OCI-LY1 (cell line): ENCODE data around the gene FRMD5.

Experiments
- H2AFZ ChIP-seq: fragments of 200-600 bp; sonication (generic), shearing (Covaris generic); 2 replicates; pipeline ENCODE4 v1.6.0; 2014; ENCODE audit warnings: antibody characterized with exemption, mild to moderate bottlenecking, low read length
- H3F3A ChIP-seq: fragments of 200-600 bp; sonication (generic), shearing (Covaris generic); 2 replicates; pipeline ENCODE4 v1.6.0; 2014; ENCODE audit warnings: mild to moderate bottlenecking, antibody characterized with exemption, low read length, moderate library complexity; ENCODE audit not compliant: insufficient read depth
- H3K27ac ChIP-seq: fragments of 200-600 bp; sonication (generic); 2 replicates; pipeline ENCODE4 v1.5.1; 2014; ENCODE audit warnings: low read length, mixed run types, mild to moderate bottlenecking, low read depth; ENCODE audit not compliant: poor library complexity, severe bottlenecking
- H3K27me3 ChIP-seq: fragments of 200-600 bp; sonication (generic); 2 replicates; pipeline ENCODE4 v1.6.0; 2014; ENCODE audit warnings: antibody characterized with exemption, mild to moderate bottlenecking, low read length, moderate library complexity; ENCODE audit not compliant: insufficient read depth
- H3K36me3 ChIP-seq: fragments of 200-600 bp; sonication (generic); 2 replicates; pipeline ENCODE4 v1.6.1; 2014; ENCODE audit warnings: mild to moderate bottlenecking, antibody characterized with exemption, low read length, moderate library complexity, mixed read lengths; ENCODE audit not compliant: insufficient read depth
- H3K4me1 ChIP-seq: fragments of 200-600 bp; sonication (generic); 2 replicates; pipeline ENCODE4 v1.5.1; 2014; ENCODE audit warnings: mild to moderate bottlenecking, low read length, moderate library complexity; ENCODE audit not compliant: insufficient read depth, severe bottlenecking
- H3K4me2 ChIP-seq: fragments of 200-600 bp; sonication (generic), shearing (Covaris generic); 2 replicates; pipeline ENCODE4 v1.6.1; 2014; ENCODE audit warnings: low read length
- H3K4me3 ChIP-seq: fragments of 200-600 bp; sonication (generic); 2 replicates; pipeline ENCODE4 v1.5.1; 2014; ENCODE audit warnings: low read length, low read depth, mild to moderate bottlenecking, mixed read lengths; ENCODE audit not compliant: poor library complexity, severe bottlenecking
- H3K79me2 ChIP-seq: fragments of 200-600 bp; shearing (Covaris generic); 2 replicates; pipeline ENCODE4 v1.6.1; 2016; ENCODE audit warnings: mixed run types, low read length, mixed read lengths; ENCODE audit not compliant: insufficient read depth
- H3K9ac ChIP-seq: fragments of 200-600 bp; sonication (generic), shearing (Covaris generic); 2 replicates; pipeline ENCODE4 v1.6.1; 2014; ENCODE audit warnings: mild to moderate bottlenecking, low read length, mixed read lengths
- H3K9me2 ChIP-seq: fragments of 200-600 bp; sonication (generic), shearing (Covaris generic); 2 replicates; pipeline ENCODE4 v1.6.1; 2014; ENCODE audit warnings: low read depth, mild to moderate bottlenecking, low read length, mixed read lengths
- H3K9me3 ChIP-seq: fragments of 200-600 bp; shearing (Covaris generic); 2 replicates; pipeline ENCODE4 v1.6.1; 2014; ENCODE audit warnings: low read length, mixed read lengths
- H4K20me1 ChIP-seq: fragments of 200-600 bp; sonication (generic), shearing (Covaris generic); 2 replicates; pipeline ENCODE4 v1.6.0; 2016; ENCODE audit warnings: mild to moderate bottlenecking, low read length; ENCODE audit not compliant: insufficient read depth
- CTCF ChIP-seq: fragments of 200-600 bp; sonication (generic), shearing (Covaris generic); IDR thresholded peaks from 2 replicates; pipeline ENCODE4 v1.5.1; 2017; ENCODE audit warnings: mild to moderate bottlenecking, antibody characterized with exemption, low read length, moderate library complexity, mixed read lengths
- EZH2 ChIP-seq: fragments of 200-600 bp; sonication (generic), shearing (Covaris generic); IDR thresholded peaks from 2 replicates; pipeline ENCODE4 v1.8.0; 2017; ENCODE audit warnings: borderline replicate concordance, mixed run types, mild to moderate bottlenecking, antibody characterized with exemption, low read length, moderate library complexity, mixed read lengths

FRMD5 gene

GRCh38 chr15:44092221-44092620, 102.8 kb downstream of the FRMD5 start:
- no peaks in the 10 kb centered on the region for H3K27me3 ChIP-seq
- H3K9me3 ChIP-seq, result no peaks in the 10 kb centered on the region
- no peak for TF ChIP-seq EZH2
- no peak for TF ChIP-seq CTCF
- no peaks in the 10 kb centered on the region for H3K36me3 ChIP-seq
- no peaks in the 10 kb centered on the region for H3K4me1 ChIP-seq
- H4K20me1 ChIP-seq, result no peaks in the 10 kb centered on the region
- H3K4me2 ChIP-seq, result no peak overlapping the region
- H3K9ac ChIP-seq, result no peak overlapping the region
- H3F3A ChIP-seq, result no peaks in the 10 kb centered on the region
- no peak overlapping the region for H2AFZ ChIP-seq
- H3K4me3 ChIP-seq, result no peak overlapping the region
- H3K79me2 ChIP-seq, result no peaks in the 10 kb centered on the region
- no peaks in the 10 kb centered on the region for H3K9me2 ChIP-seq
- H3K27ac ChIP-seq, result no peak overlapping the region

DNA sequence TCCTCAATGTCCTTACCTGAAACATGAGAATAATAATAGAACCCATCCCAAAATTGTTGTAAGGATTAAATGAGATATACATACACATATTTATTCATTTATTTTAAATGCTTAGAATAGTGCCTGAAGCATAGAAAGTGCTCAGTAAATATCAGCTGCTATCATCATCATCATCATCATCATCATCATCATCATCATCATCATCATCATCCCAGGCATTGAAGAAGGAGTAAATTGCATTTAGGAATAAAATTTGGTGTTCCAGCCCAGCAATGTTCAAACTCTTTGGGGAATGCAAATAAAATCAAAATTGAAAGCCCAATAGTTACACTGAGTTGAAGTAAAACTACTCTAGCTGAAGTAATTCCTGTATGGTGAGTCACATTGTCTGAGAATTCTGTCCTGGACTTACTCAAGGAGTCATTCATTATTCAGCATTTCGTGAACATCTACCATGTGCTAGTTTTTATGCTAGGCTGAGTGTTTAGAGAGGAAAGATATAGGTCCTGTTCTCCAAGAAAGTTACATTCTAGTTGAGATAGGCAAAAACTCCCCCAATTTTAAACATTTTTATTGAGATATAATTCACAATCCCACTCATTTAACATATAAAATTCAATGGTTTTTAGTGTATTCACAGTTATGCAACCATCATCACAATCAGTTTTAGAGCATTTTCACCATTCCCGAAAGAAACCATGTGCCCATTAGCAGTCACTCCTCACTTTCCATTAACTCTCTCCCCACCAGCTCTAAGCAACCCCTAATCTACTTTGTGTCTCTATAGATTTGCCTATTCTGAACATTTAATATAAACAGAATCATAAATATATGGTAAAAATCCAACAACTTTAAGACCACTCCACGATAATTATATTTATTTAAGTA, 107.2 kb downstream of the FRMD5 start:
- H3K9me3 ChIP-seq, result no peaks in the 10 kb centered on the region
- H3K27ac ChIP-seq, result no peak overlapping the region
- TF ChIP-seq CTCF (no peak), EZH2 (no peak)
- H3K79me2 ChIP-seq, result no peaks in the 10 kb centered on the region
- H3K27me3 ChIP-seq, result no peaks in the 10 kb centered on the region
- H3F3A ChIP-seq, result no peaks in the 10 kb centered on the region
- no peaks in the 10 kb centered on the region for H4K20me1 ChIP-seq
- no peak overlapping the region for H3K9ac ChIP-seq
- H3K4me3 ChIP-seq, result no peak overlapping the region
- no peaks in the 10 kb centered on the region for H3K9me2 ChIP-seq
- H3K4me1 ChIP-seq, result peaks cover 6% of the 10 kb centered on the region
- no peak overlapping the region for H3K4me2 ChIP-seq
- no peak overlapping the region for H2AFZ ChIP-seq
- H3K36me3 ChIP-seq, result no peaks in the 10 kb centered on the region

GRCh38 chr15:44084770-44085169, 110.3 kb downstream of the FRMD5 start:
- Histone ChIP-seq H3K4me1 (peaks cover 8% of the 10 kb centered on the region), H4K20me1 (no peaks in the 10 kb centered on the region), H3K27ac (no peak overlapping the region), H3K9ac (no peak overlapping the region), H3K4me2 (no peak overlapping the region), H2AFZ (no peak overlapping the region), H3K4me3 (no peak overlapping the region), H3K36me3 (no peaks in the 10 kb centered on the region), H3K79me2 (no peaks in the 10 kb centered on the region), H3K27me3 (no peaks in the 10 kb centered on the region), H3K9me3 (no peaks in the 10 kb centered on the region), H3K9me2 (no peaks in the 10 kb centered on the region), H3F3A (no peaks in the 10 kb centered on the region)
- TF ChIP-seq CTCF, result no peak
- TF ChIP-seq EZH2, result no peak
